ENCODE measurements around the gene FOXP3.

DNA sequence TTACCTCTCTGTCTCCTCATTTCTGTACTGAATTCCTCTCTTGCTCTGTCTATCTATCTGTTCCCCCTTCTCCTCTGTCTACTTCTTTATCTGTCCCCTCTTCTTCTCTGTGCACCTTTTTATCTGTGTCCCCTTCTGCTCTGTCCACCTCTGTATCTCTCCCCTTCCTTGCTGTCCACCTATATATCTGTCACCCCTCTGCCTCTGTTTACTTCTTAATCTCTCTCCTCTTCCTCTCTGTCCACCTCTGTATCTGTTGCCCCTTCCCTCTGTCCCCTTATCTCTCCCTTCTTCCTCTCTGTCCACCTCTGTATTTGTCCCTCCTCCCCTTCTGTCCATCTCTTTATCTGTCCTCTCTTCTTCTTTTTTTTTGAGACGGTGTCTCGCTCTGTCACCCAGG, 20.3 kb downstream of the FOXP3 start:
- TF ChIP-seq, protein P1, sequence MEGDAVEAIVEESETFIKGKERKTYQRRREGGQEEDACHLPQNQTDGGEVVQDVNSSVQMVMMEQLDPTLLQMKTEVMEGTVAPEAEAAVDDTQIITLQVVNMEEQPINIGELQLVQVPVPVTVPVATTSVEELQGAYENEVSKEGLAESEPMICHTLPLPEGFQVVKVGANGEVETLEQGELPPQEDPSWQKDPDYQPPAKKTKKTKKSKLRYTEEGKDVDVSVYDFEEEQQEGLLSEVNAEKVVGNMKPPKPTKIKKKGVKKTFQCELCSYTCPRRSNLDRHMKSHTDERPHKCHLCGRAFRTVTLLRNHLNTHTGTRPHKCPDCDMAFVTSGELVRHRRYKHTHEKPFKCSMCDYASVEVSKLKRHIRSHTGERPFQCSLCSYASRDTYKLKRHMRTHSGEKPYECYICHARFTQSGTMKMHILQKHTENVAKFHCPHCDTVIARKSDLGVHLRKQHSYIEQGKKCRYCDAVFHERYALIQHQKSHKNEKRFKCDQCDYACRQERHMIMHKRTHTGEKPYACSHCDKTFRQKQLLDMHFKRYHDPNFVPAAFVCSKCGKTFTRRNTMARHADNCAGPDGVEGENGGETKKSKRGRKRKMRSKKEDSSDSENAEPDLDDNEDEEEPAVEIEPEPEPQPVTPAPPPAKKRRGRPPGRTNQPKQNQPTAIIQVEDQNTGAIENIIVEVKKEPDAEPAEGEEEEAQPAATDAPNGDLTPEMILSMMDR (conservative IDR thresholded peaks at IDR 0.05; ENCODE audit: low read depth in 2 of 2): no peak
- TF ChIP-seq EZH2 (IDR thresholded peaks at IDR 0.05; ENCODE audit: low read depth, unreplicated experiment): no peak
- TF ChIP-seq EZH2phosphoT487 (IDR thresholded peaks at IDR 0.05; ENCODE audit: unreplicated experiment): no peak
